ENCODE measurements around the gene MCF2L. TPM values are rescaled to one million over a fixed set of nuclear protein-coding genes. Genes with fewer than 3 reads are reported as not detected.

The MCF2L gene, protein sequence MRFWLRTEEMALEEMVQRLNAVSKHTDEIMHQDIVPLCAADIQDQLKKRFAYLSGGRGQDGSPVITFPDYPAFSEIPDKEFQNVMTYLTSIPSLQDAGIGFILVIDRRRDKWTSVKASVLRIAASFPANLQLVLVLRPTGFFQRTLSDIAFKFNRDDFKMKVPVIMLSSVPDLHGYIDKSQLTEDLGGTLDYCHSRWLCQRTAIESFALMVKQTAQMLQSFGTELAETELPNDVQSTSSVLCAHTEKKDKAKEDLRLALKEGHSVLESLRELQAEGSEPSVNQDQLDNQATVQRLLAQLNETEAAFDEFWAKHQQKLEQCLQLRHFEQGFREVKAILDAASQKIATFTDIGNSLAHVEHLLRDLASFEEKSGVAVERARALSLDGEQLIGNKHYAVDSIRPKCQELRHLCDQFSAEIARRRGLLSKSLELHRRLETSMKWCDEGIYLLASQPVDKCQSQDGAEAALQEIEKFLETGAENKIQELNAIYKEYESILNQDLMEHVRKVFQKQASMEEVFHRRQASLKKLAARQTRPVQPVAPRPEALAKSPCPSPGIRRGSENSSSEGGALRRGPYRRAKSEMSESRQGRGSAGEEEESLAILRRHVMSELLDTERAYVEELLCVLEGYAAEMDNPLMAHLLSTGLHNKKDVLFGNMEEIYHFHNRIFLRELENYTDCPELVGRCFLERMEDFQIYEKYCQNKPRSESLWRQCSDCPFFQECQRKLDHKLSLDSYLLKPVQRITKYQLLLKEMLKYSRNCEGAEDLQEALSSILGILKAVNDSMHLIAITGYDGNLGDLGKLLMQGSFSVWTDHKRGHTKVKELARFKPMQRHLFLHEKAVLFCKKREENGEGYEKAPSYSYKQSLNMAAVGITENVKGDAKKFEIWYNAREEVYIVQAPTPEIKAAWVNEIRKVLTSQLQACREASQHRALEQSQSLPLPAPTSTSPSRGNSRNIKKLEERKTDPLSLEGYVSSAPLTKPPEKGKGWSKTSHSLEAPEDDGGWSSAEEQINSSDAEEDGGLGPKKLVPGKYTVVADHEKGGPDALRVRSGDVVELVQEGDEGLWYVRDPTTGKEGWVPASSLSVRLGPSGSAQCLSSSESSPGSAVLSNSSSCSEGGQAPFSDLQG
- total RNA-seq = 0.14 and 0.55 TPM in 2 replicates

GRCh38 chr13:112968910-112969691 is at the start of gene MCF2L:
Gene MCF2L (plus strand): TSS chr13:112969214. CDS start chr13:112969380, 166 bp downstream.

GRCh38 chr13:113105032-113105920 is 136.3 kb downstream of the MCF2L start, which contains the start of gene F7:
Gene F7 (plus strand): TSS chr13:113105791. CDS start chr13:113105842, 51 bp downstream.

DNA sequence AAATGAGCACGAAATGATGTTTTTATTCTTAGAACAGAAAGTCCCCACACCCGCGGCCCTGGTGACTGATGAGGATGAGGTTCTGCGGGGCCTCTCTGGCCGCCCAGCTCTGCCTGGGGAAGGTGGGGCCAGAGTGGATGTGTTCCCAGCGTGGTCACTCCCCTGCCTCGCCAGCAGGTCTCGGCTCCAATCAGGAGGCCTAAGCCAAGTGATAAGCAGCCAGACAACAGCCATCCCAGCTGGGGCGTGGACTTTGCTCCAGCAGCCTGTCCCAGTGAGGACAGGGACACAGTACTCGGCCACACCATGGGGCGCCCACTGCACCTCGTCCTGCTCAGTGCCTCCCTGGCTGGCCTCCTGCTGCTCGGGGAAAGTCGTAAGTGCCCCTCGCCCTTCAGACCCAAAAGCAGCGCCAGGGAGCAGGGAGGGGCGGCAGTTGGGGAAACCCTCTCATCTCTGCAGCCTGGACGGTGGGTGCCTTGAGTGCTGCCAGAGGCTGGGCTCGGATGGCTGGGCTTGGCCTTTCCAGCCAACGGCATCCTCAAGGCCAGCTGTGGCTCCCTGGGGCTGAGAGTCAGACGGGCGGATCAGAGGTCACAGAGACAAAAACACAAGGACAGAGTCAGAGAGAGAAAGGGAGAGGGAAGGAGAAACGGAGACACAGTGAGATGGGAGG is 153.7 kb downstream of the MCF2L start, which contains the start of gene F10:
Gene F10, plus strand, starts transcription at position 250 of the 676 bp plus-strand sequence. Its CDS starts 57 bp downstream, at position 307.

Other genes starting within 250 kb of the MCF2L start
- gene F7, start 136.6 kb downstream of the MCF2L start, total RNA-seq = not detected in 2 replicates
- gene F10, start 153.6 kb downstream of the MCF2L start, total RNA-seq = 10.7 and 21.6 TPM in 2 replicates
- not detected in 2 replicates for gene PROZ, start 189.4 kb downstream of the MCF2L start, total RNA-seq
- gene PCID2, start 239.5 kb downstream of the MCF2L start, total RNA-seq = 55.9 and 72.8 TPM in 2 replicates
- 78.5 and 103 TPM in 2 replicates for gene CUL4A, start 240.4 kb downstream of the MCF2L start, total RNA-seq